ENCODE measurements around the gene MAP2. TPM values are rescaled to one million over a fixed set of nuclear protein-coding genes. Genes with fewer than 3 reads are reported as not detected.
A peak's percentile ranks its signal among the peaks of the same experiment; 100 is the strongest.

MAP2 gene
- total RNA-seq, 1 experiment from 2014 or later = 71.1 TPM

DNA sequence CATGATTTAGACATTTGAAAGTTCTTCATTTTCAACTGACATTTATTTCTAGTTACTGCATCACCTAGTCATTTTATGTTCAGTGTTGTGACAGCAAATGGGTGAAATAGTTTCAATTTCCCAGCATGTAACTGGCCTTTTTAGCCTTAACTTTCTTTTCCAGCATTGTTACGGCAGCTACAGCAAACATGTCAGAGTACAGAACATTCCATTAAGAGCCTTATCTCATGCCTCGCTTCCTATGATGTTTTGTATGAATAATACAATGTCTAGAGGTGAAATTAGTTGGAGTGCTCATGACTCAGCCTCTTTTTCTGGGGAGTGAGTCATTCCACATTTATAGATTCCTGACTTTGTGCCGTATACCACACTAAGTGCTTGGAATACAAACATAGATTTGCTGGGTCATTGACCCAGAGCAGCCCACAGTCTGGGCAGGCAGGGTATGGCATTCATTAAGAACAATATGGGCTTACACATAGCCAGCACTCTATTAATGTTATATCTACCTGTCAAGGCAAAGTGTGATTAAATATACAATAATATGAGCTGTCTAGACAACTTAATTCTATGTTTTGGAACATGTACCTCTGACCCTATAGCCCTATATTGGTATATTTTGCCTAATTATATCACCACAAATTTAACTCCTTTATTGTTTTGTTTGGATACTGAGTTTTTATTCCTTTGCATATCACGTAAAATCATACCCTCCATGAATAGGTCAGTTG, 72.2 kb downstream of the MAP2 start:
- H3K27me3 ChIP-seq (ENCODE audit: insufficient read depth, low read depth) = no peaks in the 10 kb centered on the region
- CTCF ChIA-PET = no interaction called here
- no peaks in the 10 kb centered on the region for H3K79me2 ChIP-seq (ENCODE audit: low read depth)
- H3K4me1 ChIP-seq (replicated peaks; ENCODE audit: insufficient read depth) = peaks cover 18% of the 10 kb centered on the region
- H4K20me1 ChIP-seq (ENCODE audit: insufficient read depth) = no peaks in the 10 kb centered on the region
- no peak for TF ChIP-seq EZH2 (IDR thresholded peaks at IDR 0.05; ENCODE audit: low read depth)
- TF ChIP-seq, protein P1, sequence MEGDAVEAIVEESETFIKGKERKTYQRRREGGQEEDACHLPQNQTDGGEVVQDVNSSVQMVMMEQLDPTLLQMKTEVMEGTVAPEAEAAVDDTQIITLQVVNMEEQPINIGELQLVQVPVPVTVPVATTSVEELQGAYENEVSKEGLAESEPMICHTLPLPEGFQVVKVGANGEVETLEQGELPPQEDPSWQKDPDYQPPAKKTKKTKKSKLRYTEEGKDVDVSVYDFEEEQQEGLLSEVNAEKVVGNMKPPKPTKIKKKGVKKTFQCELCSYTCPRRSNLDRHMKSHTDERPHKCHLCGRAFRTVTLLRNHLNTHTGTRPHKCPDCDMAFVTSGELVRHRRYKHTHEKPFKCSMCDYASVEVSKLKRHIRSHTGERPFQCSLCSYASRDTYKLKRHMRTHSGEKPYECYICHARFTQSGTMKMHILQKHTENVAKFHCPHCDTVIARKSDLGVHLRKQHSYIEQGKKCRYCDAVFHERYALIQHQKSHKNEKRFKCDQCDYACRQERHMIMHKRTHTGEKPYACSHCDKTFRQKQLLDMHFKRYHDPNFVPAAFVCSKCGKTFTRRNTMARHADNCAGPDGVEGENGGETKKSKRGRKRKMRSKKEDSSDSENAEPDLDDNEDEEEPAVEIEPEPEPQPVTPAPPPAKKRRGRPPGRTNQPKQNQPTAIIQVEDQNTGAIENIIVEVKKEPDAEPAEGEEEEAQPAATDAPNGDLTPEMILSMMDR (conservative IDR thresholded peaks at IDR 0.05) = no peak
- intact Hi-C loops (cut with micrococcal nuclease; ENCODE audit: unreplicated experiment) = loop anchor here (1.0 to 5.0 kb wide), 4 partner anchors 24 to 114 kb away; no protein-coding TSS in a partner anchor
- no peaks in the 10 kb centered on the region for H3K9me2 ChIP-seq (ENCODE audit: insufficient read depth)
- peak; percentile 55 to 92 for DNase-seq
- H3K4me3 ChIP-seq = no peak overlapping the region
- peak overlapping the region; percentile 71 for H3K27ac ChIP-seq
- H3F3A ChIP-seq (ENCODE audit: insufficient read depth, low read depth) = peaks cover 14% of the 10 kb centered on the region; the same call in 1 of the 2 replicates
- H2AFZ ChIP-seq = no peak overlapping the region
- no peaks in the 10 kb centered on the region for H3K36me3 ChIP-seq (ENCODE audit: low read depth)
- no peaks in the 10 kb centered on the region; the same call in 1 of the 2 replicates for H3K9me3 ChIP-seq (ENCODE audit: insufficient read depth, low read depth)
- BruUV-seq (replicated peaks) = no TSS peak
- POLR2A ChIA-PET (ENCODE audit: unreplicated experiment) = no interaction called here
- peak overlapping the region; percentile 32 for H3K4me2 ChIP-seq

DNA sequence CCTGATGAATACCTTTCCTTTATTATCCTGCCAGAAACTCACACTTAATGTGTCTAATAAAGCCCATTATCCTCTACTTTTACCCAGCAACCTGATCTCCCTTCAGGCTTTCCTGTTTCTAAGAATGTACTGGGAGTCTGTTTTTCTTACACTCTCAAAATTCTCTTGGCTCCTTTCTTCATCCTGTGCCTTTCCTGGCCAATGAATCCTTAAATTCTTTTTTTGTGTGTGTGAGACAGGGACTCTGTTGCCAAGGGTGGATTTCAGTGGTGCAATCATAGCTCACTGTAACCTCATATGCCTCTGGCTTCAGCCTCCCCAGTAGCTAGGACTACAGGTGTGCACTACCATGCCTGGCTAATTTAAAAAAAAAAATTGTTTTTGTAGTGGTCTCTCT, 72.7 kb downstream of the MAP2 start:
- Histone ChIP-seq H3K4me1 (replicated peaks; ENCODE audit: insufficient read depth) (peaks cover 18% of the 10 kb centered on the region), H3K79me2 (ENCODE audit: low read depth) (no peaks in the 10 kb centered on the region), H3K4me3 (no peak overlapping the region), H3K4me2 (peak overlapping the region; percentile 32), H3K27me3 (ENCODE audit: insufficient read depth, low read depth) (no peaks in the 10 kb centered on the region), H4K20me1 (ENCODE audit: insufficient read depth) (no peaks in the 10 kb centered on the region), H3K9me2 (ENCODE audit: insufficient read depth) (no peaks in the 10 kb centered on the region), H3K36me3 (ENCODE audit: low read depth) (no peaks in the 10 kb centered on the region), H3K9me3 (ENCODE audit: insufficient read depth, low read depth) (no peaks in the 10 kb centered on the region; the same call in 1 of the 2 replicates), H2AFZ (no peak overlapping the region), H3F3A (ENCODE audit: insufficient read depth, low read depth) (peaks cover 14% of the 10 kb centered on the region; the same call in 1 of the 2 replicates), H3K27ac (peak overlapping the region; percentile 71)
- no peak for TF ChIP-seq EZH2 (IDR thresholded peaks at IDR 0.05; ENCODE audit: low read depth)
- TF ChIP-seq, protein P1 (conservative IDR thresholded peaks at IDR 0.05) = no peak
- intact Hi-C loops (cut with micrococcal nuclease; ENCODE audit: unreplicated experiment) = loop anchor here (1.0 to 5.0 kb wide), 4 partner anchors 24 to 114 kb away; no protein-coding TSS in a partner anchor
- ChIA-PET CTCF (no interaction called here), POLR2A (ENCODE audit: unreplicated experiment) (interaction anchor here (0.7 kb wide), 1 partner anchor 25 kb away, joined by 4 read pairs; no protein-coding TSS in a partner anchor)
- no peak for DNase-seq
- BruUV-seq (replicated peaks) = TSS peak; percentile 54

DNA sequence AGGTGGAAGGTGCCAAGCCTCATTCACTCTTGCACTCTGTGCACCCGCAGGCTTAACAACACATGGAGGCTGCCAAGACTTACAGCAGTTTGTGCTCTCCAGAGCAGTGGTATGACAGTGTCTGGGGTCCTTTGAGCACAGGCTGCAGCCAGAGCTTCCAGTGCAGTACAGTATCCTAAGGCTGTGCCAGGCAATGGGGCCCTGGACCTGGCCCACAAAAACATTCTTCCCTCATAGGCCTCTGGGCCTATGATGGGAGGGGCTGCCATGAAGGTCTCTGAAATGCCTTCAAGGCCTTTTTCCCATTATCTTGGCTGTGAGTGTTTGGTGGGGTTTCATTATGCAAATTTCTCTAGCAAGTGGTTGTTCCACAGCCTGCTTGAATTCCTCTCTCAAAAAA, 74.8 kb downstream of the MAP2 start:
- H3K27me3 ChIP-seq (ENCODE audit: insufficient read depth, low read depth) = no peaks in the 10 kb centered on the region
- H3K36me3 ChIP-seq (ENCODE audit: low read depth) = no peaks in the 10 kb centered on the region
- no TSS peak for BruUV-seq (replicated peaks)
- CTCF ChIA-PET = no interaction called here
- no peak overlapping the region for H3K27ac ChIP-seq
- no peak overlapping the region for H2AFZ ChIP-seq
- H3F3A ChIP-seq (ENCODE audit: insufficient read depth, low read depth) = peaks cover 14% of the 10 kb centered on the region; the same call in 1 of the 2 replicates
- DNase-seq = no peak
- H3K4me3 ChIP-seq = no peak overlapping the region
- no peak for TF ChIP-seq EZH2 (IDR thresholded peaks at IDR 0.05; ENCODE audit: low read depth)
- TF ChIP-seq, protein P1 (conservative IDR thresholded peaks at IDR 0.05) = no peak
- POLR2A ChIA-PET (ENCODE audit: unreplicated experiment) = interaction anchor here (0.7 kb wide), 1 partner anchor 72 kb away, joined by 3 read pairs; no protein-coding TSS in a partner anchor
- H3K4me1 ChIP-seq (replicated peaks; ENCODE audit: insufficient read depth) = peaks cover 18% of the 10 kb centered on the region
- no peaks in the 10 kb centered on the region for H3K9me2 ChIP-seq (ENCODE audit: insufficient read depth)
- H3K79me2 ChIP-seq (ENCODE audit: low read depth) = no peaks in the 10 kb centered on the region
- intact Hi-C loops (cut with micrococcal nuclease; ENCODE audit: unreplicated experiment) = loop anchor here (5.0 kb wide), 1 partner anchor 116 kb away; no protein-coding TSS in a partner anchor
- H3K9me3 ChIP-seq (ENCODE audit: insufficient read depth, low read depth) = no peaks in the 10 kb centered on the region
- H4K20me1 ChIP-seq (ENCODE audit: insufficient read depth) = no peaks in the 10 kb centered on the region
- H3K4me2 ChIP-seq = no peak overlapping the region

All from PC-9 (cell line).